Panc1 (cell line): ENCODE data around the gene SULT1C2.

Source experiments
- TF ChIP-seq, protein P1 (sequence below), 2 experiments: IDR thresholded peaks; 2 replicates each; pipeline ENCODE4 v1.6.1; 2011 to 2012; ENCODE audit warnings: low read depth in 2 of 2, control low read depth in 1 of 2, low read length in 1 of 2, mild to moderate bottlenecking in 1 of 2, moderate library complexity in 1 of 2; ENCODE audit not compliant: insufficient read depth in 1 of 2
- TF ChIP-seq, protein P2 (sequence below): fragments of 450-650 bp; IDR thresholded peaks from 2 replicates; pipeline ENCODE4 v1.5.1; 2017; ENCODE audit warnings: mild to moderate bottlenecking

DNA sequence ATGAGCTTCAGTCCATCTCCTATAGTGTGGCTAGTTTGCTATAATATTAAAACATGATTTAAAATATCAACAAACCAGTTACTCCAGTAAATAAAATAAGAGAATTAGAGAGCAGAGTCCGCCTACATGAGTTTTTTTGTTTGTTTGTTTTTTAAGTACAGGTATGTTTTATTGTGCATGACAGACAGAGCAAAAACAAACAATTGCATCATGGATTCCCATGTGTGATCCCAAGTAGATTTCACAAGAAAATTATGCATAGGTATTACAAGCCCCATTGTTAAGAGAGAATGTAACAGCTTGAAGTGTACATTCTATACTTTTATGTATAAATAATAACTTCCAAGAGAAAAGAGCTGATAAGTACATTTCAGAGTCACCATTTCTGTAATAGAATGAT is 27.9 kb upstream of the SULT1C2 start:
- TF ChIP-seq, protein P1, sequence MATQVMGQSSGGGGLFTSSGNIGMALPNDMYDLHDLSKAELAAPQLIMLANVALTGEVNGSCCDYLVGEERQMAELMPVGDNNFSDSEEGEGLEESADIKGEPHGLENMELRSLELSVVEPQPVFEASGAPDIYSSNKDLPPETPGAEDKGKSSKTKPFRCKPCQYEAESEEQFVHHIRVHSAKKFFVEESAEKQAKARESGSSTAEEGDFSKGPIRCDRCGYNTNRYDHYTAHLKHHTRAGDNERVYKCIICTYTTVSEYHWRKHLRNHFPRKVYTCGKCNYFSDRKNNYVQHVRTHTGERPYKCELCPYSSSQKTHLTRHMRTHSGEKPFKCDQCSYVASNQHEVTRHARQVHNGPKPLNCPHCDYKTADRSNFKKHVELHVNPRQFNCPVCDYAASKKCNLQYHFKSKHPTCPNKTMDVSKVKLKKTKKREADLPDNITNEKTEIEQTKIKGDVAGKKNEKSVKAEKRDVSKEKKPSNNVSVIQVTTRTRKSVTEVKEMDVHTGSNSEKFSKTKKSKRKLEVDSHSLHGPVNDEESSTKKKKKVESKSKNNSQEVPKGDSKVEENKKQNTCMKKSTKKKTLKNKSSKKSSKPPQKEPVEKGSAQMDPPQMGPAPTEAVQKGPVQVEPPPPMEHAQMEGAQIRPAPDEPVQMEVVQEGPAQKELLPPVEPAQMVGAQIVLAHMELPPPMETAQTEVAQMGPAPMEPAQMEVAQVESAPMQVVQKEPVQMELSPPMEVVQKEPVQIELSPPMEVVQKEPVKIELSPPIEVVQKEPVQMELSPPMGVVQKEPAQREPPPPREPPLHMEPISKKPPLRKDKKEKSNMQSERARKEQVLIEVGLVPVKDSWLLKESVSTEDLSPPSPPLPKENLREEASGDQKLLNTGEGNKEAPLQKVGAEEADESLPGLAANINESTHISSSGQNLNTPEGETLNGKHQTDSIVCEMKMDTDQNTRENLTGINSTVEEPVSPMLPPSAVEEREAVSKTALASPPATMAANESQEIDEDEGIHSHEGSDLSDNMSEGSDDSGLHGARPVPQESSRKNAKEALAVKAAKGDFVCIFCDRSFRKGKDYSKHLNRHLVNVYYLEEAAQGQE (IDR thresholded peaks at IDR 0.05; ENCODE audit: insufficient read depth in 1 of 2, low read depth in 2 of 2, low read length in 1 of 2) = no peak
- TF ChIP-seq, protein P2, sequence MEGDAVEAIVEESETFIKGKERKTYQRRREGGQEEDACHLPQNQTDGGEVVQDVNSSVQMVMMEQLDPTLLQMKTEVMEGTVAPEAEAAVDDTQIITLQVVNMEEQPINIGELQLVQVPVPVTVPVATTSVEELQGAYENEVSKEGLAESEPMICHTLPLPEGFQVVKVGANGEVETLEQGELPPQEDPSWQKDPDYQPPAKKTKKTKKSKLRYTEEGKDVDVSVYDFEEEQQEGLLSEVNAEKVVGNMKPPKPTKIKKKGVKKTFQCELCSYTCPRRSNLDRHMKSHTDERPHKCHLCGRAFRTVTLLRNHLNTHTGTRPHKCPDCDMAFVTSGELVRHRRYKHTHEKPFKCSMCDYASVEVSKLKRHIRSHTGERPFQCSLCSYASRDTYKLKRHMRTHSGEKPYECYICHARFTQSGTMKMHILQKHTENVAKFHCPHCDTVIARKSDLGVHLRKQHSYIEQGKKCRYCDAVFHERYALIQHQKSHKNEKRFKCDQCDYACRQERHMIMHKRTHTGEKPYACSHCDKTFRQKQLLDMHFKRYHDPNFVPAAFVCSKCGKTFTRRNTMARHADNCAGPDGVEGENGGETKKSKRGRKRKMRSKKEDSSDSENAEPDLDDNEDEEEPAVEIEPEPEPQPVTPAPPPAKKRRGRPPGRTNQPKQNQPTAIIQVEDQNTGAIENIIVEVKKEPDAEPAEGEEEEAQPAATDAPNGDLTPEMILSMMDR = no peak
